ENCODE data around the gene ERBB4. TPM values are rescaled to one million over a fixed set of nuclear protein-coding genes. Genes with fewer than 3 reads are reported as not detected.

ERBB4 gene
- polyA plus RNA-seq, 2 of the 4 experiments (the other 2 are of a cell fraction), result not detected

DNA sequence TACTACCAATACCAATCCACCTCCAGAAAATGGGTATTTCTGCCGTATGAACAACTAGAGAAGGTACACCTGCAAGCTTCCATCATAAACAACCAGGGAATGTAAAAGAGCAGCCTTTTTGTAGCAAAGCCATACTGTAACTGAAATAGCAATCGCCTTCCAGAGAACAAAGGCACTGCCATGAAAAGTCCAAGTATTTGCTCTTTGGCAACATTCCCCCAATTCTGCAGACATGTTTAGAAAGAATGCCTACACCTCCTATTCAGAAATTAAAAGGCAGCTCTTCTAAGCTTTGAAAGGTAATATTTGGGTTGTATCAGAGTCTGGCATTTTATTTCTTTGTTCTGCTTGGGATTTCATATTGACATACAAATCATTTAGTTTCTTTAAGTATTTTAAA, 487.7 kb downstream of the ERBB4 start:
- 52% methylated on average over 2 of the region's 2 CpGs for WGBS (ENCODE audit: missing lambda C conversion rate)
- H3K4me3 ChIP-seq, result no peak overlapping the region
- no peak for TF ChIP-seq PHF8 (IDR thresholded peaks at IDR 0.05; ENCODE audit: borderline replicate concordance, low read depth)
- TF ChIP-seq, protein P1, sequence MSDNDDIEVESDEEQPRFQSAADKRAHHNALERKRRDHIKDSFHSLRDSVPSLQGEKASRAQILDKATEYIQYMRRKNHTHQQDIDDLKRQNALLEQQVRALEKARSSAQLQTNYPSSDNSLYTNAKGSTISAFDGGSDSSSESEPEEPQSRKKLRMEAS (IDR thresholded peaks at IDR 0.05), result no peak
- TF ChIP-seq ESRRA (IDR thresholded peaks at IDR 0.05; ENCODE audit: borderline replicate concordance, low read length), result no peak
- DNase-seq (ENCODE audit: low read depth in 1 of 2, low spot score in 1 of 2) (no peak), FAIRE-seq (no peak), ATAC-seq (no peak)
- no peaks in the 10 kb centered on the region; the same call in 2 of the 3 replicates for H3K9me3 ChIP-seq
- ChIA-PET CTCF (no interaction called here), POLR2A (no interaction called here)
- H3K27ac ChIP-seq, result no peak overlapping the region
- no peak overlapping the region for H3K4me2 ChIP-seq
- H3K4me1 ChIP-seq, result no peaks in the 10 kb centered on the region

DNA sequence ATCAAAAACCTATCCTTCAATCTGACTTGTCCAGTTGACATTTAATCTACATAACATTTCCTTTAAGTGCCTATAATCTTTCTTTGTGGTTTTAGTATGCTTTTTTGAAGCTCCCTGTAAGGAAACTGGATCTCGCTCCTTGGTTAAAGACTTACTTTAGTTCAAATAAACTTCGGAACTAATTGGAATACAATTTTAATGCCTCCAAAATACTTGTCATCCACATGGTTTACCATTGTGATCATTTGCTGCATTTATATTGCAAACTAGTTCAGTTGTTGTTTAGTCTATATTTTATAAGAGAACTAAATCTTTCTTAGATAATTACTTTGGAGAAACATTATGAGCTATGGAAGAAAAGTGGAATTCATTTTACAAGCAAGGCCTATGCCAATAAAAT, 496.0 kb downstream of the ERBB4 start:
- H3K9me3 ChIP-seq, result no peaks in the 10 kb centered on the region
- ChIA-PET POLR2A (no interaction called here), CTCF (interaction anchor here (1.2 kb wide), 1 partner anchor 13 kb away, joined by 5 read pairs; no protein-coding TSS in a partner anchor)
- no peaks in the 10 kb centered on the region for H3K4me1 ChIP-seq
- TF ChIP-seq EHF (CRISPR knock-in tag; IDR thresholded peaks at IDR 0.05), result no peak
- DNase-seq (ENCODE audit: low read depth in 1 of 2, low spot score in 1 of 2) (no peak), ATAC-seq (no peak), FAIRE-seq (no peak)
- no peak overlapping the region for H3K4me3 ChIP-seq
- H3K4me2 ChIP-seq, result no peak overlapping the region
- H3K27ac ChIP-seq, result no peak overlapping the region
- WGBS (ENCODE audit: missing lambda C conversion rate), result 61% methylated on average over 2 of the region's 2 CpGs

DNA sequence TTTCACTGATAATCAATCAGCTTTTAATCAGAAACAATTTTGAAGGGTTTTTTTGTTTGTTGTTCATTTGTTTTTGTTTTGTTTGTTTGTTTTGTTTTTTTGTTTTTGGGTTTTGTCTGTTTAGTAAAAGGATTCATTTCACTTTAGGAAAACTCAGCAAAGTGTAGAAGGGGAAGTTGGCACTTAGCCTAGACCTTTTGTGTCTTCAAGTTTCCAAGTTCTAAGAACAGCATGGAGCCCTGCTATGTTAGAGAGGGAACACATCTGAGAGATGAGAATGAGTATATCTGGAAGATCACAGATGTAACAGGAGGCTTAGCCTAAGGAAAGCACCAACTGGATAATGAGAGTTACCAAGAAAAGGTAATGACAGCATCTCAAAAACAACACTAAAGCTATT, 501.5 kb downstream of the ERBB4 start:
- TF ChIP-seq, protein P2, sequence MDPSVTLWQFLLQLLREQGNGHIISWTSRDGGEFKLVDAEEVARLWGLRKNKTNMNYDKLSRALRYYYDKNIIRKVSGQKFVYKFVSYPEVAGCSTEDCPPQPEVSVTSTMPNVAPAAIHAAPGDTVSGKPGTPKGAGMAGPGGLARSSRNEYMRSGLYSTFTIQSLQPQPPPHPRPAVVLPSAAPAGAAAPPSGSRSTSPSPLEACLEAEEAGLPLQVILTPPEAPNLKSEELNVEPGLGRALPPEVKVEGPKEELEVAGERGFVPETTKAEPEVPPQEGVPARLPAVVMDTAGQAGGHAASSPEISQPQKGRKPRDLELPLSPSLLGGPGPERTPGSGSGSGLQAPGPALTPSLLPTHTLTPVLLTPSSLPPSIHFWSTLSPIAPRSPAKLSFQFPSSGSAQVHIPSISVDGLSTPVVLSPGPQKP (IDR thresholded peaks at IDR 0.05; ENCODE audit: low read depth, low read length), result no peak
- TF ChIP-seq NPAS2 (CRISPR knock-in tag; IDR thresholded peaks at IDR 0.05; ENCODE audit: borderline replicate concordance), result no peak
- TF ChIP-seq NFE2L2 (conservative IDR thresholded peaks at IDR 0.05; ENCODE audit: low read length), result no peak
- TF ChIP-seq RARB (CRISPR knock-in tag; IDR thresholded peaks at IDR 0.05), result no peak
- TF ChIP-seq POLR2A (IDR thresholded peaks at IDR 0.05; ENCODE audit: low read length), result no peak
- no peak for TF ChIP-seq BHLHE40 (IDR thresholded peaks at IDR 0.05; ENCODE audit: low read depth, low read length)
- no peak for TF ChIP-seq CBX2 (IDR thresholded peaks at IDR 0.05; ENCODE audit: borderline replicate concordance, low read depth)
- TF ChIP-seq CEBPB (IDR thresholded peaks at IDR 0.05), result no peak
- no peak for TF ChIP-seq FOSB (CRISPR knock-in tag; IDR thresholded peaks at IDR 0.05)
- no peak for TF ChIP-seq HOXB13 (CRISPR knock-in tag; IDR thresholded peaks at IDR 0.05; ENCODE audit: low read depth)
- no peak for TF ChIP-seq RNF2 (IDR thresholded peaks at IDR 0.05; ENCODE audit: borderline replicate concordance, low read depth)
- DNase-seq (ENCODE audit: low read depth in 1 of 2, low spot score in 1 of 2), result no peak
- Histone ChIP-seq H3K9me3 (no peaks in the 10 kb centered on the region), H3K4me2 (no peak overlapping the region), H3K4me1 (no peaks in the 10 kb centered on the region), H3K4me3 (no peak overlapping the region), H3K27ac (no peak overlapping the region)
- ATAC-seq, result no peak
- ChIA-PET POLR2A (no interaction called here), CTCF (no interaction called here)
- no peak for FAIRE-seq

DNA sequence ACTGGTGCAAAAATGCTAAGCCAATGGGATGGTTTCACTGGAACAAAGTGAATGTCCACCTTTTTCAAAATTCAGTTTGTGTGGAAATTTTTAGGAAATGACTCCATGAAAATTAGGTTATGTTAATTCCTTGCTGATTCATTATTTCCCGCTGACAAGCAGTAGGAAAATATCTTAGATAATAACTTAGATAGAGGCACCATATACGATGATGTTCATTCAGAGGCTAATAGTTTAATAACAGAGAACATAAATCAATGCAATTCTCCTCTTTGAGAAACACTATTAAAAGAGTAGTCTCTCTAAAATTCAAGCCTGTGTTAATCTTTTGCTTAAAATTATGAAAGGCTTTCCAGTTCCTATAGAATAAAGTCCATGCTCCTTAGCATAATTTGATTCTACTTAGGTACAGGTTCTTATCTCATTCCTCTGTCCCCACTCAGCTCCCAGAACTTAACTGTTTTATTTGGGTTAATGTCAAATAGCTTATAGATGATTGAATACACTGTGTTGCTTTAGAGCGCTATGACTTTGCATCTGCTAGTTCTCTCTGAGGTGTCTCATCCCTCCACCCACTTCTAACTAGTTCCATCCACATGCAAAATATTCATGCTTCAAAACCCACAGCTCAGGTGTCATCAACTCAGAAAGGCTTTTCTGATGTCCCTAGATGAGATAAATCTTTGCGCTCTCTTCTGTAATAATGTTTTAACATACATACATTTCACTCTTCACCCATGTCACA, 503.6 kb downstream of the ERBB4 start:
- FAIRE-seq (no peak), DNase-seq (ENCODE audit: low read depth in 1 of 2, low spot score in 1 of 2) (no peak), ATAC-seq (no peak)
- CTCF ChIA-PET, result no interaction called here
- POLR2A ChIA-PET, result no interaction called here
- Histone ChIP-seq H3K4me3 (no peak overlapping the region), H3K4me2 (no peak overlapping the region), H3K4me1 (no peaks in the 10 kb centered on the region), H3K27ac (no peak overlapping the region), H3K9me3 (no peaks in the 10 kb centered on the region)
- TF ChIP-seq FOSL2 (IDR thresholded peaks at IDR 0.05) (no peak), FOSL2 (CRISPR knock-in tag; IDR thresholded peaks at IDR 0.05) (no peak), TFCP2L1 (CRISPR knock-in tag; IDR thresholded peaks at IDR 0.05) (no peak)
- TF ChIP-seq, protein P3, sequence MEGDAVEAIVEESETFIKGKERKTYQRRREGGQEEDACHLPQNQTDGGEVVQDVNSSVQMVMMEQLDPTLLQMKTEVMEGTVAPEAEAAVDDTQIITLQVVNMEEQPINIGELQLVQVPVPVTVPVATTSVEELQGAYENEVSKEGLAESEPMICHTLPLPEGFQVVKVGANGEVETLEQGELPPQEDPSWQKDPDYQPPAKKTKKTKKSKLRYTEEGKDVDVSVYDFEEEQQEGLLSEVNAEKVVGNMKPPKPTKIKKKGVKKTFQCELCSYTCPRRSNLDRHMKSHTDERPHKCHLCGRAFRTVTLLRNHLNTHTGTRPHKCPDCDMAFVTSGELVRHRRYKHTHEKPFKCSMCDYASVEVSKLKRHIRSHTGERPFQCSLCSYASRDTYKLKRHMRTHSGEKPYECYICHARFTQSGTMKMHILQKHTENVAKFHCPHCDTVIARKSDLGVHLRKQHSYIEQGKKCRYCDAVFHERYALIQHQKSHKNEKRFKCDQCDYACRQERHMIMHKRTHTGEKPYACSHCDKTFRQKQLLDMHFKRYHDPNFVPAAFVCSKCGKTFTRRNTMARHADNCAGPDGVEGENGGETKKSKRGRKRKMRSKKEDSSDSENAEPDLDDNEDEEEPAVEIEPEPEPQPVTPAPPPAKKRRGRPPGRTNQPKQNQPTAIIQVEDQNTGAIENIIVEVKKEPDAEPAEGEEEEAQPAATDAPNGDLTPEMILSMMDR (IDR thresholded peaks at IDR 0.05), result no peak
- 65% methylated on average over 4 of the region's 4 CpGs for WGBS (ENCODE audit: missing lambda C conversion rate)
